H1 (cell line): ENCODE results near the gene EGFR. TPM values are rescaled to one million over a fixed set of nuclear protein-coding genes. Genes with fewer than 3 reads are reported as not detected.

ENCODE experiments used
- CTCF ChIA-PET: fragments of 300-600 bp; sonication (Branson Sonifier 250); formaldehyde crosslinking; loops from one replicate; lab custom pipeline; 2021; ENCODE audit not compliant: partially characterized antibody; lab: Charles Lee
- POLR2A ChIA-PET: fragments of 300-600 bp; sonication (Branson Sonifier 250); formaldehyde crosslinking; loops from one replicate; lab custom pipeline; 2021; ENCODE audit warnings: inconsistent platforms; ENCODE audit not compliant: partially characterized antibody; lab: Charles Lee
- DNase-seq, 2 experiments: peaks; one replicate each; pipeline versions ENCODE4 v3.0.0 to v3.0.0-alpha.2; 2010 to 2022; ENCODE audit warnings: low spot score in 2 of 2, low read depth in 1 of 2, mixed read lengths in 1 of 2
- FAIRE-seq: peaks from 2 replicates; lab custom pipeline; 2011; peaks lifted over from hg19 to GRCh38; lab: Jason Lieb, UNC
- H2AFZ ChIP-seq: 2 replicates; pipeline ENCODE4 v1.8.1; 2012; ENCODE audit warnings: low read length, inconsistent platforms
- H2AK5ac ChIP-seq: 2 replicates; pipeline ENCODE4 v1.6.1; 2013; ENCODE audit warnings: low read depth, low read length
- H2BK120ac ChIP-seq: replicated peaks from 2 replicates; pipeline ENCODE3; 2013; ENCODE audit warnings: low read depth, low read length, inconsistent platforms
- H2BK12ac ChIP-seq: 2 replicates; pipeline ENCODE4 v1.6.1; 2013; ENCODE audit warnings: low read depth, low read length
- H2BK15ac ChIP-seq: 2 replicates; pipeline ENCODE4 v1.6.1; 2013; ENCODE audit warnings: low read length
- H2BK20ac ChIP-seq: 2 replicates; pipeline ENCODE4 v1.6.1; 2013; ENCODE audit warnings: low read length
- H2BK5ac ChIP-seq: 2 replicates; pipeline ENCODE4 v1.6.1; 2013; ENCODE audit warnings: low read depth, low read length
- H3K14ac ChIP-seq: 2 replicates; pipeline ENCODE4 v1.6.1; 2013; ENCODE audit warnings: inconsistent platforms; ENCODE audit not compliant: insufficient read length
- H3K18ac ChIP-seq: 2 replicates; pipeline ENCODE4 v1.6.1; 2013; ENCODE audit warnings: low read length; ENCODE audit errors: extremely low read depth
- H3K23ac ChIP-seq: 2 replicates; pipeline ENCODE4 v1.6.1; 2013; ENCODE audit warnings: inconsistent platforms; ENCODE audit not compliant: insufficient read length
- H3K23me2 ChIP-seq: 2 replicates; pipeline ENCODE4 v1.6.1; 2013; ENCODE audit warnings: low read depth, low read length
- H3K27ac ChIP-seq: 2 replicates; pipeline ENCODE4 v1.6.1; 2011; ENCODE audit warnings: low read depth, low read length, inconsistent platforms
- H3K27me3 ChIP-seq, 4 experiments: replicated peaks in 1 of 4; 1 replicate in 1 of 4; 2 replicates in 3 of 4; pipeline versions ENCODE4 v1.6.1 to v1.8.1; 2011 to 2013; ENCODE audit warnings: low read length in 3 of 4, mild to moderate bottlenecking in 3 of 4, inconsistent platforms in 2 of 4, mixed read lengths in 2 of 4, moderate library complexity in 1 of 4; ENCODE audit not compliant: control insufficient read depth in 3 of 4, insufficient read depth in 3 of 4; ENCODE audit errors: extremely low read depth in 1 of 4
- H3K36me3 ChIP-seq, 4 experiments: 2 replicates each; pipeline versions ENCODE4 v1.6.1 to v1.8.1; 2011 to 2013; ENCODE audit warnings: mild to moderate bottlenecking in 4 of 4, low read length in 3 of 4, moderate library complexity in 2 of 4, control low read depth in 1 of 4, inconsistent platforms in 1 of 4; ENCODE audit not compliant: insufficient read depth in 4 of 4, control insufficient read depth in 2 of 4
- H3K4ac ChIP-seq: replicated peaks from 2 replicates; pipeline ENCODE3; 2013; ENCODE audit warnings: low read length, low read depth, mixed read lengths, inconsistent platforms; ENCODE audit not compliant: insufficient read length
- H3K4me1 ChIP-seq, 4 experiments: replicated peaks in 1 of 4; 1 replicate in 1 of 4; 2 replicates in 3 of 4; pipeline versions ENCODE4 v1.6.1 to v1.8.1; 2011 to 2013; ENCODE audit warnings: low read length in 3 of 4, inconsistent platforms in 2 of 4, mixed read lengths in 1 of 4; ENCODE audit not compliant: insufficient read depth in 4 of 4, control insufficient read depth in 3 of 4
- H3K4me2 ChIP-seq, 2 experiments: 2 replicates each; pipeline versions ENCODE4 v1.6.1 to v1.8.1; 2011 to 2013; ENCODE audit warnings: low read depth in 2 of 2, low read length in 2 of 2, control low read depth in 1 of 2, inconsistent platforms in 1 of 2, mild to moderate bottlenecking in 1 of 2; ENCODE audit not compliant: insufficient read depth in 1 of 2
- H3K4me3 ChIP-seq, 4 experiments: fragments of 200-600, 300-600 bp in 1 of 4; sonication (generic), shearing (Covaris generic), sonication (Bioruptor Twin) in 1 of 4; 2 replicates each; pipeline versions ENCODE4 v1.5.1 to v1.8.1; 2011 to 2016; ENCODE audit warnings: low read length in 4 of 4, low read depth in 3 of 4, control low read depth in 2 of 4, inconsistent platforms in 2 of 4, mild to moderate bottlenecking in 2 of 4, mixed read lengths in 1 of 4, moderate library complexity in 1 of 4; ENCODE audit not compliant: insufficient read depth in 2 of 4; ENCODE audit errors: extremely low read depth in 1 of 4
- H3K56ac ChIP-seq: replicated peaks from 2 replicates; pipeline ENCODE3; 2013; ENCODE audit warnings: low read depth, mild to moderate bottlenecking, mixed read lengths, low read length, inconsistent platforms; ENCODE audit not compliant: insufficient read length
- H3K79me1 ChIP-seq: 2 replicates; pipeline ENCODE4 v1.6.1; 2013; ENCODE audit warnings: low read depth, low read length, control low read depth
- H3K79me2 ChIP-seq, 2 experiments: 2 replicates each; pipeline versions ENCODE4 v1.6.1 to v1.8.1; 2012 to 2013; ENCODE audit warnings: low read length in 2 of 2, mild to moderate bottlenecking in 2 of 2, inconsistent platforms in 1 of 2; ENCODE audit not compliant: insufficient read depth in 2 of 2, control insufficient read depth in 1 of 2
- H3K9ac ChIP-seq, 4 experiments: replicated peaks in 1 of 4; 1 replicate in 1 of 4; 2 replicates in 3 of 4; pipeline versions ENCODE4 v1.6.1 to v1.8.1; 2011 to 2013; ENCODE audit warnings: low read depth in 3 of 4, low read length in 3 of 4, control low read depth in 2 of 4, mild to moderate bottlenecking in 2 of 4, moderate library complexity in 2 of 4, inconsistent platforms in 1 of 4; ENCODE audit errors: extremely low read depth in 1 of 4
- H3K9me3 ChIP-seq, 2 experiments: 2 replicates each; pipeline versions ENCODE4 v1.6.1 to v1.8.1; 2012 to 2013; ENCODE audit warnings: mild to moderate bottlenecking in 2 of 2, moderate library complexity in 2 of 2, control low read depth in 1 of 2, inconsistent platforms in 1 of 2, low read depth in 1 of 2, low read length in 1 of 2, mixed read lengths in 1 of 2; ENCODE audit not compliant: insufficient read depth in 2 of 2
- H4K20me1 ChIP-seq, 2 experiments: replicated peaks in 1 of 2; 2 replicates each; pipeline versions ENCODE3 to v1.8.1; 2011 to 2013; ENCODE audit warnings: inconsistent platforms in 2 of 2, low read length in 2 of 2, mild to moderate bottlenecking in 1 of 2; ENCODE audit not compliant: insufficient read depth in 2 of 2, control insufficient read depth in 1 of 2
- H4K5ac ChIP-seq: 2 replicates; pipeline ENCODE4 v1.6.1; 2013; ENCODE audit warnings: low read length, low read depth, mixed read lengths, inconsistent platforms; ENCODE audit not compliant: insufficient read length
- H4K8ac ChIP-seq: 2 replicates; pipeline ENCODE4 v1.8.0; 2013; ENCODE audit warnings: mild to moderate bottlenecking, moderate library complexity, low read length, inconsistent platforms; ENCODE audit not compliant: insufficient read depth; ENCODE audit errors: extremely low read depth
- H4K91ac ChIP-seq: replicated peaks from 2 replicates; pipeline ENCODE3; 2013; ENCODE audit warnings: low read length, mixed read lengths, inconsistent platforms; ENCODE audit not compliant: insufficient read length
- CBX5 ChIP-seq: fragments of 300-800, 300-1000 bp; sonication (generic); IDR thresholded peaks from 2 replicates; pipeline ENCODE4 v1.7.1; 2016; ENCODE audit warnings: antibody characterized with exemption, low read length, low read depth
- CHD2 ChIP-seq: IDR thresholded peaks from 2 replicates; pipeline ENCODE4 v1.6.1; 2012; ENCODE audit warnings: low read length, improper control_type of control experiment
- SP2 ChIP-seq: IDR thresholded peaks from 2 replicates; pipeline ENCODE4 v1.6.1; 2012; ENCODE audit warnings: mild to moderate bottlenecking, low read length, inconsistent platforms
- TAF1 ChIP-seq: IDR thresholded peaks from 2 replicates; pipeline ENCODE4 v1.6.1; 2011; ENCODE audit warnings: mild to moderate bottlenecking, low read depth, low read length
- WGBS, 2 experiments: shearing (Covaris generic) in 1 of 2; methylation state at CpG; one replicate each; pipeline versions ENCODE4 v1.1.6 to v1.1.7; 2013 to 2015; ENCODE audit warnings: low lambda C conversion rate in 2 of 2, mixed read lengths in 2 of 2, inconsistent platforms in 1 of 2, low coverage in 1 of 2, missing lambda C conversion rate in 1 of 2; ENCODE audit not compliant: insufficient replicate concordance in 2 of 2, insufficient coverage in 1 of 2, insufficient read length in 1 of 2; ENCODE audit errors: extremely low coverage in 1 of 2, missing lambda C conversion rate in 1 of 2; 5-methylcytosine and 5-hydroxymethylcytosine counted together
- polyA plus RNA-seq, 7 experiments: library from polyadenylated mRNA; depleted of rRNA in 3 of 7; stranded (reverse) in 5 of 7; unstranded in 2 of 7; fragments of >200 nt in 5 of 7; fragments of 200-250 nt in 2 of 7; gene quantifications; 1 replicate in 5 of 7; 2 replicates in 1 of 7; 4 replicates in 1 of 7; pipeline versions ENCODE4 v1.2.1 to v1.2.3, GENCODE V29; 2011 to 2013; ENCODE audit warnings: missing spikeins in 2 of 7, mixed read lengths in 2 of 7
- total RNA-seq: library from RNA; stranded (reverse); fragmentation: NEBNext Ultra II Directional; extraction: Animal tissue kit (Norgen Biotek cat#: 25700); gene quantifications from 2 replicates; pipeline ENCODE4 v1.2.1, GENCODE V29; 2021

EGFR gene
- total and polyA plus RNA-seq, 2 of the 8 experiments (the other 6 are each of a cell fraction or from before 2014, with no cell fraction given) = 1.9 to 5.8 TPM

GRCh38 chr7:55044791-55045190, 26.0 kb downstream of the EGFR start:
- Histone ChIP-seq H2AFZ (no peak overlapping the region), H2BK20ac (no peak overlapping the region), H4K5ac (no peak overlapping the region), H2BK120ac (no peak overlapping the region), H3K14ac (no peak overlapping the region), H3K4me1 (no peaks in the 10 kb centered on the region), H2BK5ac (no peak overlapping the region), H2BK15ac (no peak overlapping the region), H3K56ac (no peak overlapping the region), H3K4me3 (no peak overlapping the region), H3K79me1 (no peaks in the 10 kb centered on the region), H3K4ac (no peak overlapping the region), H3K79me2 (no peaks in the 10 kb centered on the region), H3K9ac (no peak overlapping the region), H3K23me2 (no peaks in the 10 kb centered on the region), H4K20me1 (no peaks in the 10 kb centered on the region), H3K36me3 (no peaks in the 10 kb centered on the region), H4K8ac (no peak overlapping the region), H2BK12ac (no peak overlapping the region), H4K91ac (no peak overlapping the region), H3K27me3 (no peaks in the 10 kb centered on the region), H3K9me3 (no peaks in the 10 kb centered on the region), H3K23ac (no peak overlapping the region), H2AK5ac (no peak overlapping the region), H3K27ac (no peak overlapping the region), H3K18ac (no peak overlapping the region), H3K4me2 (no peak overlapping the region)
- DNase-seq (no peak), FAIRE-seq (no peak)
- CTCF ChIA-PET = interaction anchor here (1.3 kb wide), 1 partner anchor 211 kb away, joined by 6 read pairs; no protein-coding TSS in a partner anchor
- POLR2A ChIA-PET = interaction anchor here (0.6 kb wide), 1 partner anchor 930 kb away, joined by 3 read pairs; no protein-coding TSS in a partner anchor
- TF ChIP-seq CHD2 (no peak), CBX5 (no peak), TAF1 (no peak), SP2 (no peak)
- WGBS, 2 experiments = 99% methylated on average over 5 of the region's 5 CpGs; no CpG with 5 or more reads in 1 of the 2 experiments
